ENCODE results near the gene ADARB1. TPM values are rescaled to one million over a fixed set of nuclear protein-coding genes. Genes with fewer than 3 reads are reported as not detected.

ADARB1 gene
- total RNA-seq, 2 experiments from 2014 or later = 32.8 to 37.7 TPM

- intact Hi-C loops (cut with DNase I, micrococcal nuclease) = no loop called here
- Mint-ChIP-seq H3K9me3 (ENCODE audit: low read depth) (no peaks in the 10 kb centered on the region), H3K36me3 (ENCODE audit: low read depth) (peaks cover 10% of the 10 kb centered on the region), H3K4me3 (no peak overlapping the region), H3K27me3 (no peaks in the 10 kb centered on the region), H3K27ac (no peak overlapping the region), H3K4me1 (peaks cover 20% of the 10 kb centered on the region)
- ATAC-seq = no peak
- no peak for DNase-seq
- POLR2A ChIA-PET = no interaction called here
- CTCF ChIA-PET = interaction anchor here (0.6 to 2.7 kb wide), 6 partner anchors 15 to 79 kb away, joined by 3 to 10 read pairs (median 3); no protein-coding TSS in a partner anchor
Observed at GRCh38 chr21:45167796-45168222, 93.4 kb downstream of the ADARB1 start.

DNA sequence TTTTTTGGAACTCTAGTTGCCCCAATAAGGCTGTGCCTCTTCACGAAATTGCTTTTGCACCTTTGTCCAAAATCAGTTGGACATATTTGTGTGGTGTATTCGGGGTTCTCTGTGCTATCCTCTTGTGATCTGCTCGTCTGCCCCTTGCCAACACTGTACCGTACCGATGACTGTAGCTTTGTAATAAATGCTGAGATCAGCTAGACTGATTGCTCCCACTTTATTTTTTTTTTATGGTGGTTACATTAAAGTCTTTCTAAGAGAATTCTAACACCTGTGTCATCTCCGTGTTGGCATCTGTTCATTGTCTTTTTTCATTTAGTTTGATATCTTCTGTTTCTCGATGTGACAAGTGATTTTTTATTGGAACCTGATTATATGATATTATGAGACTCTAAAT is 94.1 kb downstream of the ADARB1 start:
- no peak overlapping the region for H3K4me3 Mint-ChIP-seq
- DNase-seq (no peak), ATAC-seq (no peak)
- ChIA-PET POLR2A (no interaction called here), CTCF (interaction anchor here (0.8 to 1.7 kb wide), 4 partner anchors 15 to 46 kb away, joined by 3 to 6 read pairs (median 4); no protein-coding TSS in a partner anchor)
- intact Hi-C loops (cut with DNase I, micrococcal nuclease) = no loop called here
- peaks cover 12% of the 10 kb centered on the region for H3K36me3 Mint-ChIP-seq (ENCODE audit: low read depth)
- H3K27ac Mint-ChIP-seq = no peak overlapping the region
- no peaks in the 10 kb centered on the region for H3K27me3 Mint-ChIP-seq
- no peaks in the 10 kb centered on the region for H3K9me3 Mint-ChIP-seq (ENCODE audit: low read depth)
- H3K4me1 Mint-ChIP-seq = peaks cover 20% of the 10 kb centered on the region

- no peaks in the 10 kb centered on the region for H3K27me3 Mint-ChIP-seq
- DNase-seq (no peak), ATAC-seq (peak; percentile 44)
- intact Hi-C loops (cut with DNase I, micrococcal nuclease) = no loop called here
- H3K4me3 Mint-ChIP-seq = no peak overlapping the region
- H3K36me3 Mint-ChIP-seq (ENCODE audit: low read depth) = peaks cover 12% of the 10 kb centered on the region
- no peaks in the 10 kb centered on the region for H3K9me3 Mint-ChIP-seq (ENCODE audit: low read depth)
- POLR2A ChIA-PET = no interaction called here
- peaks cover 20% of the 10 kb centered on the region for H3K4me1 Mint-ChIP-seq
- H3K27ac Mint-ChIP-seq = no peak overlapping the region
- CTCF ChIA-PET = interaction anchor here (0.8 to 1.9 kb wide), 4 partner anchors 16 to 32 kb away, joined by 3 to 6 read pairs (median 4); no protein-coding TSS in a partner anchor
Observed at GRCh38 chr21:45169001-45169400, 94.6 kb downstream of the ADARB1 start.

- no peak overlapping the region for H3K27ac Mint-ChIP-seq
Observed at GRCh38 chr21:45169682-45170081, 95.3 kb downstream of the ADARB1 start.

DNA sequence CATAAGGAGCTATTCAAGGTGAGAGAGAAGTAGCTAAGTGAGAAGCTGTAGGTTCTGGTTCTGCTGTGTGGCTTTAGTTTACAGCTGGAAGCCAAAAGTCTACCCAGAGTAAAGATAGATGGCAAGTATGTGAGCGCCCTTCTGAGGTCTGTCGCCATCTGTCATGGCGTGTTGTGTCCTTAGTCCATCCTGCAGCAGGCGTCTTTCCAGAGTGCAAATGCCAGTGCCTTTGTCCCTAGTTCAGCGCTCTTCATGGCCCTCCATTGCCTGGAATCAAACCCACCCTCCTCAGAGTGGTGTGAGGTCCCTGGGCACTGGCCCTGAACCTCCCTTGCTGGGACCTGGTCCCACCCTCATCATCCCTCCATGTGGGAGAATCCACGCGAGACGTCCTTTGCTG is 96.6 kb downstream of the ADARB1 start:
- DNase-seq (no peak), ATAC-seq (no peak)
- Mint-ChIP-seq H3K4me1 (peaks cover 20% of the 10 kb centered on the region), H3K9me3 (ENCODE audit: low read depth) (no peaks in the 10 kb centered on the region), H3K27me3 (no peaks in the 10 kb centered on the region), H3K36me3 (ENCODE audit: low read depth) (peaks cover 12% of the 10 kb centered on the region), H3K27ac (no peak overlapping the region), H3K4me3 (no peak overlapping the region)
- ChIA-PET POLR2A (no interaction called here), CTCF (no interaction called here)
- intact Hi-C loops (cut with DNase I, micrococcal nuclease) = no loop called here

More at GRCh38 chr21:45169682-45170081, 95.3 kb downstream of the ADARB1 start:
- CTCF ChIA-PET = interaction anchor here (0.8 to 1.9 kb wide), 3 partner anchors 17 to 33 kb away, joined by 3 to 6 read pairs (median 4); no protein-coding TSS in a partner anchor
- intact Hi-C loops (cut with DNase I, micrococcal nuclease) = no loop called here
- DNase-seq = no peak
- no peaks in the 10 kb centered on the region for H3K27me3 Mint-ChIP-seq
- POLR2A ChIA-PET = no interaction called here
- H3K4me1 Mint-ChIP-seq = peaks cover 20% of the 10 kb centered on the region
- ATAC-seq = no peak
- no peaks in the 10 kb centered on the region for H3K9me3 Mint-ChIP-seq (ENCODE audit: low read depth)
- peaks cover 12% of the 10 kb centered on the region for H3K36me3 Mint-ChIP-seq (ENCODE audit: low read depth)
- no peak overlapping the region for H3K4me3 Mint-ChIP-seq

GRCh38 chr21:45172420-45172819 is 98.0 kb downstream of the ADARB1 start:
- ChIA-PET CTCF (interaction anchor here (0.6 kb wide), 1 partner anchor 892 kb away, joined by 4 read pairs; no protein-coding TSS in a partner anchor), POLR2A (no interaction called here)
- peaks cover 20% of the 10 kb centered on the region for H3K36me3 Mint-ChIP-seq (ENCODE audit: low read depth)
- no peak for DNase-seq
- no peak overlapping the region for H3K27ac Mint-ChIP-seq
- H3K9me3 Mint-ChIP-seq (ENCODE audit: low read depth) = no peaks in the 10 kb centered on the region
- no peak overlapping the region for H3K4me3 Mint-ChIP-seq
- H3K4me1 Mint-ChIP-seq = peaks cover 20% of the 10 kb centered on the region
- intact Hi-C loops (cut with DNase I, micrococcal nuclease) = no loop called here
- H3K27me3 Mint-ChIP-seq = no peaks in the 10 kb centered on the region
- ATAC-seq = no peak

- no peaks in the 10 kb centered on the region for H3K27me3 Mint-ChIP-seq
- no peaks in the 10 kb centered on the region for H3K9me3 Mint-ChIP-seq (ENCODE audit: low read depth)
- DNase-seq = no peak
- H3K4me1 Mint-ChIP-seq = peaks cover 2% of the 10 kb centered on the region
- ChIA-PET CTCF (interaction anchor here (1.2 kb wide), 1 partner anchor 35 kb away, joined by 3 read pairs; no protein-coding TSS in a partner anchor), POLR2A (no interaction called here)
- H3K27ac Mint-ChIP-seq = no peak overlapping the region
- no peak overlapping the region for H3K4me3 Mint-ChIP-seq
- H3K36me3 Mint-ChIP-seq (ENCODE audit: low read depth) = peaks cover 25% of the 10 kb centered on the region
- no peak for ATAC-seq
- intact Hi-C loops (cut with DNase I, micrococcal nuclease) = no loop called here
Observed at GRCh38 chr21:45175326-45176095, 101.1 kb downstream of the ADARB1 start.

DNA sequence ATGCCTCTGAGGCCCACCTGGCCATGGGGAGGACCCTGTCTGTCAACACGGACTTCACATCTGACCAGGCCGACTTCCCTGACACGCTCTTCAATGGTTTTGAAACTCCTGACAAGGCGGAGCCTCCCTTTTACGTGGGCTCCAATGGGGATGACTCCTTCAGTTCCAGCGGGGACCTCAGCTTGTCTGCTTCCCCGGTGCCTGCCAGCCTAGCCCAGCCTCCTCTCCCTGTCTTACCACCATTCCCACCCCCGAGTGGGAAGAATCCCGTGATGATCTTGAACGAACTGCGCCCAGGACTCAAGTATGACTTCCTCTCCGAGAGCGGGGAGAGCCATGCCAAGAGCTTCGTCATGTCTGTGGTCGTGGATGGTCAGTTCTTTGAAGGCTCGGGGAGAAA is 101.8 kb downstream of the ADARB1 start:
- no peak for ATAC-seq
- no peak overlapping the region for H3K27ac Mint-ChIP-seq
- intact Hi-C loops (cut with DNase I, micrococcal nuclease) = no loop called here
- no peaks in the 10 kb centered on the region for H3K27me3 Mint-ChIP-seq
- DNase-seq = no peak
- H3K9me3 Mint-ChIP-seq (ENCODE audit: low read depth) = no peaks in the 10 kb centered on the region
- ChIA-PET POLR2A (no interaction called here), CTCF (no interaction called here)
- H3K4me3 Mint-ChIP-seq = no peak overlapping the region
- H3K36me3 Mint-ChIP-seq (ENCODE audit: low read depth) = peaks cover 26% of the 10 kb centered on the region
- no peaks in the 10 kb centered on the region for H3K4me1 Mint-ChIP-seq

- POLR2A ChIA-PET = no interaction called here
- DNase-seq = no peak
- peaks cover 26% of the 10 kb centered on the region for H3K36me3 Mint-ChIP-seq (ENCODE audit: low read depth)
- no peaks in the 10 kb centered on the region for H3K27me3 Mint-ChIP-seq
- no peak overlapping the region for H3K4me3 Mint-ChIP-seq
- intact Hi-C loops (cut with DNase I, micrococcal nuclease) = no loop called here
- H3K4me1 Mint-ChIP-seq = no peaks in the 10 kb centered on the region
- ATAC-seq = no peak
- H3K27ac Mint-ChIP-seq = no peak overlapping the region
- H3K9me3 Mint-ChIP-seq (ENCODE audit: low read depth) = no peaks in the 10 kb centered on the region
- CTCF ChIA-PET = no interaction called here
Observed at GRCh38 chr21:45177039-45177438, 102.7 kb downstream of the ADARB1 start.

GRCh38 chr21:45178070-45178608 is 103.8 kb downstream of the ADARB1 start:
- H3K9me3 Mint-ChIP-seq (ENCODE audit: low read depth) = no peaks in the 10 kb centered on the region
- DNase-seq = no peak
- ATAC-seq = no peak
- H3K27me3 Mint-ChIP-seq = no peaks in the 10 kb centered on the region
- H3K36me3 Mint-ChIP-seq (ENCODE audit: low read depth) = peaks cover 30% of the 10 kb centered on the region
- no peak overlapping the region for H3K27ac Mint-ChIP-seq
- H3K4me1 Mint-ChIP-seq = no peaks in the 10 kb centered on the region
- ChIA-PET POLR2A (no interaction called here), CTCF (no interaction called here)
- H3K4me3 Mint-ChIP-seq = no peak overlapping the region
- intact Hi-C loops (cut with DNase I, micrococcal nuclease) = no loop called here

- no peak for ATAC-seq
- no peaks in the 10 kb centered on the region for H3K9me3 Mint-ChIP-seq (ENCODE audit: low read depth)
- POLR2A ChIA-PET = no interaction called here
- peaks cover 32% of the 10 kb centered on the region for H3K36me3 Mint-ChIP-seq (ENCODE audit: low read depth)
- intact Hi-C loops (cut with DNase I, micrococcal nuclease) = no loop called here
- DNase-seq = no peak
- no peaks in the 10 kb centered on the region for H3K4me1 Mint-ChIP-seq
- no peak overlapping the region for H3K27ac Mint-ChIP-seq
- CTCF ChIA-PET = no interaction called here
- no peak overlapping the region for H3K4me3 Mint-ChIP-seq
- H3K27me3 Mint-ChIP-seq = no peaks in the 10 kb centered on the region
Observed at GRCh38 chr21:45178971-45179370, 104.6 kb downstream of the ADARB1 start.
